ENCODE measurements around the gene GOSR1.
"Not testable (repeated sequence)": the region's sequence is repeated elsewhere in the genome, so short reads cannot be mapped to it uniquely, and the experiment has no call there.

The GOSR1 gene

DNA sequence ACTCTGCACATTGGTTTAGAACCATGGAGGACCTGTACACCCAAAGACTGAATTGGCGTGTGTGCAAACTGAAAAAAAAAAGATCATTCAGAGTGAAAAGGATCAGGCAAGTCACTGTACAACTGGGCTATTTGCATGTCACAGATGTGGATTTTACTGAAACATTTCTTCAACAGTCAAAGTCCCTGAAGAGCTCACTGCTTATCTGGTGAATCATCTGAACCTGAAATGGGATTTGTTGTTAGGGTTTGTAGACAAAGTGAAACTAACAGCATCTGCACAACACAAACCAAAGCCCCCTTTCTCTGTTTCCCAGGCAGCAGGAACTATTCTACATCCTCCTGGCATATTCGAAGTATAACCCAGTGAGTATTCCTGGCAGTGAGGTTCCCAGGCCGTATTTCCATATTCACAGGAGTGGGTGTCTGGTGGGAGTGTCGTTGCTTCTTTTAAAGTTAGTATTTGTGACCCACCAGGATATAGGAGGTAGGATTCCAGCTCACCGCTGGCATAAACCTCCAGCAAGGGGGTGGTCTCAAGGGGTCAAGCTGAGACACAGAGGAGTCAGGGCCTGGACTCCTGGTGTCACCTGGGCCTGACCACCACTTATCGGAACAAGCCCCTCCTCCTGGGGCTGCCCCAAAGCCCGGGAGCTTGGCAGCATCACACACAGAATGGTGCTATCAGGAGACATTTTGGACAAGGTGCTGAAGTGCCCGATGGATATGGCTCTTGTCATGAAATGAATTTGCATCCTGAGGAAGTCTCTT is 80.9 kb downstream of the GOSR1 start:
- Mint-ChIP-seq H3K4me3 (no peak overlapping the region), H3K9me3 (no peaks in the 10 kb centered on the region), H3K36me3 (ENCODE audit: low read depth) (no peaks in the 10 kb centered on the region), H3K27me3 (no peaks in the 10 kb centered on the region), H3K4me1 (ENCODE audit: low read depth) (peaks cover 7% of the 10 kb centered on the region), H3K27ac (no peak overlapping the region)
- no peak for DNase-seq

DNA sequence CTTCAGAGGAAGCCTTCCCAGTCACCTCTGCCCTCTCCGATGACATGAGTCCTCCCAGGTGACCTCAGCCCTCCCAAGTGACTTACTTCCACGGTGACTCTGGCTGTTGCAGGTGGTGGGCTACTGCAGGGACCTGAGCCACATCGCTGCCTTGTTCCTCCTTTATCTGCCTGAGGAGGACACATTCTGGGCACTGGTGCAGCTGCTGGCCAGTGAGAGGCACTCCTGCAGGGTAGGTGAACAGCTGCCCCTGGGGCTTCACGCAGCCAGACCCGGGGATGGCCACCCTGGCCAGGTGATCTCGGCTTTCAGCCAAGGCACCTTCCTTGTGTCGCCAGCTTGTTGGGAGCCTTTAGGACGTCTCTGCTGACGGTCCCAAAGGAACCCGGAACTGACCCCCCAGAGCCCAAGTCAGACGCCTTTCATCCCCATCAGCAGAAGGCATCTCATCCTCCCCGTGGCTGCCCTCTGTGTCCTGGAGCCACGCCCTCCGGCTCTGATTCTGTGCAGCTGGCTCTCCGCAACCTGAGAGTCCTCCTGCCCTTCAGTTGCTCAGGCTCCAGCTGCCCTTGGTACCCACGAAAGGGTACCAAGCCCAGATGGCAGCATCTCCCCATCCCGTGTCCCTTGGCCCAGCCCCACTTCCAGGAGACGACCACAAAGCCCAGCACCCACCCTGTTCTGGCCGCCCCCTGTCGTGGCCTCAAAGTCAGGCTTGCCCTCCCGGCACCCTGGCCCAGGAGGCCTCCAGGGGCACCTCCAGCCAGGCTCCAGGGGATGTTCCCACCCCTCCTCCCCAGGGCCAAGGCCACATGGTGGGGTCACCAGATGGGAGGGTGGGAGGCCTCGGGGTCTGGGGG is 81.7 kb downstream of the GOSR1 start:
- Mint-ChIP-seq H3K4me3 (no peak overlapping the region), H3K9me3 (no peaks in the 10 kb centered on the region), H3K36me3 (ENCODE audit: low read depth) (no peaks in the 10 kb centered on the region), H3K4me1 (ENCODE audit: low read depth) (peaks cover 7% of the 10 kb centered on the region), H3K27ac (no peak overlapping the region), H3K27me3 (no peaks in the 10 kb centered on the region)
- peak; percentile 20 for DNase-seq

DNA sequence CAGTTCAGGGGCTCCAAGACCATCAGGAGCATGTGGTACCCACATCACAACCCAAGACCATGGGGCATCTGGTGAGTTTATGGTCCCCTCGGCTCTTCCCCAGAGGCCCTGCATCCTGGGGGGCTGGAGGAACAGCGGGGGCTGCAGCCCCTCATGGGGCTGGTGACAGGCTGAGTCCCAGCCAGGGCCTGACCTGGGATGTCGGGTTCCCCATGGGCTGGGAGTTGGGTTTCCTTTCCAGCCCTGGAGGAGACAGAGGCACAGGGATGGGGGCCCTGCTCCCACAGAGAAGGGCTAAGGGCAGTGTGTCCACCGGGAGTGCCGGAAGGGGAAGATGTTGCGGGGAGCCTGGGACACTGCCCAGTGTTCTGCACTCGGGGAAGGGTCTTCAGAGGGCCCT is 82.4 kb downstream of the GOSR1 start:
- Mint-ChIP-seq H3K27me3 (no peaks in the 10 kb centered on the region), H3K9me3 (no peaks in the 10 kb centered on the region), H3K4me3 (no peak overlapping the region), H3K4me1 (ENCODE audit: low read depth) (peaks cover 7% of the 10 kb centered on the region), H3K36me3 (ENCODE audit: low read depth) (no peaks in the 10 kb centered on the region), H3K27ac (no peak overlapping the region)
- no peak for DNase-seq

- not testable (repeated sequence) for H3K9me3 Mint-ChIP-seq; H3K4me1 Mint-ChIP-seq (ENCODE audit: low read depth); H3K27ac Mint-ChIP-seq; H3K36me3 Mint-ChIP-seq (ENCODE audit: low read depth); DNase-seq; H3K4me3 Mint-ChIP-seq; H3K27me3 Mint-ChIP-seq
Observed at GRCh38 chr17:30560117-30561026, 83.2 kb downstream of the GOSR1 start.

GRCh38 chr17:30561766-30562165 is 84.6 kb downstream of the GOSR1 start:
- H3K4me3 Mint-ChIP-seq; DNase-seq; H3K27ac Mint-ChIP-seq; H3K4me1 Mint-ChIP-seq (ENCODE audit: low read depth); H3K27me3 Mint-ChIP-seq; H3K36me3 Mint-ChIP-seq (ENCODE audit: low read depth); H3K9me3 Mint-ChIP-seq: not testable (repeated sequence)

DNA sequence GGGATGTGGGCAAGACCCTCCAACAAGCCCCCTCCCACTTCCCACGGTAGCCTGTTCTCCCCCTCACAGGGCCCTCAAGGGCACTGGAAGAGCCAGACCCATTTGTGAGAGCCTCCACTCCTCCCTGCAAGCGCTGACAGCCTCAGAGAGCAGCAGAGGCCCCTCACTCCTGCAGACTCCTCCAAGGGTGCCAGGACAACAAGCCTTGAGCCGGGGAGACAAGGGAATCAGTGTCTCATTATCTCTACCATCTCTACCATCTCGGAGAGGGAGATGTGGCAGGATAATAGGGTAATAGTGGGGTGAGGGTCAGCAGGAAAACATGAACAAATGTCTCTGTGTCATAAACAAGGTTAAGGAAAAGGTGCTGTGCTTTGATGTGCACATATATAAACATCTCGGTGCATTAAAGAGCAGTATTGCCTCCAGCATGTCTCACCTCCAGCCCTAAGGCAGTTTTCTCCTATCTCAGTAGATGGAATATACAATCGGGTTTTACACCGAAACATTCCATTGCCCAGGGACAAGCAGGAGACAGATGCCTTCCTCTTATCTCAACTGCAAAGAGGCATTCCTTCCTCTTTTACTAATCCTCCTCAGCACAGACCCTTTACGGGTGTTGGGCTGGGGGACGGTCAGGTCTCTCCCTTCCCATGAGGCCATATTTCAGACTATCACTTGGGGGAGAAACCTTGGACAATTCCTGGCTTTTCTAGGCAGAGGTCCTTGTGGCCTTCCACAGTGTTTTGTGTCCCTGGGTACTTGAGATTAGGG is 86.1 kb downstream of the GOSR1 start:
- H3K27me3 Mint-ChIP-seq; H3K27ac Mint-ChIP-seq; DNase-seq; H3K4me1 Mint-ChIP-seq (ENCODE audit: low read depth); H3K36me3 Mint-ChIP-seq (ENCODE audit: low read depth); H3K9me3 Mint-ChIP-seq; H3K4me3 Mint-ChIP-seq: not testable (repeated sequence)

DNA sequence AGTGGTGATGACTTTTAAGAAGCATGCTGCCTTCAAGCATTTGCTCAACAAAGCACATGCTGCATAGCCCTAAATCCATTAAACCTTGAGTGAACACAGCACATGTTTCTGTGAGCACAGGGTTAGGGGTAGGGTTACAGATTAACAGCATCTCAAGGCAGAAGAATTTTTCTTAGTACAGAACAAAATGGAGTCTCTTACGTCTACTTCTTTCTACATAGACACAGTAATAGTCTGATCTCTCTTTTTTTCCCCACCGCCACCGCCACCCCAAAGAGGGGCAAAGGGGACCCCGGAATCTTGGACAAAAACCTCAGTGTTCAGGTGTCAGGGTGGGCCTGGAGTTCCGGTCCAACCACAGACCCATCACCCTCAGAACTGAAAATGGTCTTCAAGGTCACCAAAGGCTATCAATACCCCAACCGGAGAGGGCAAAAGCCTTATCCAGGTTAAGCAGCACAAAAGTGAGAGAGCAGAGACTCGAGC is 86.7 kb downstream of the GOSR1 start:
- H3K4me1 Mint-ChIP-seq (ENCODE audit: low read depth); H3K36me3 Mint-ChIP-seq (ENCODE audit: low read depth); H3K27ac Mint-ChIP-seq; H3K27me3 Mint-ChIP-seq; H3K9me3 Mint-ChIP-seq; H3K4me3 Mint-ChIP-seq; DNase-seq: not testable (repeated sequence)

- DNase-seq; H3K9me3 Mint-ChIP-seq; H3K27ac Mint-ChIP-seq; H3K4me1 Mint-ChIP-seq (ENCODE audit: low read depth); H3K36me3 Mint-ChIP-seq (ENCODE audit: low read depth); H3K27me3 Mint-ChIP-seq; H3K4me3 Mint-ChIP-seq: not testable (repeated sequence)
Observed at GRCh38 chr17:30564422-30565072, 87.3 kb downstream of the GOSR1 start.

GRCh38 chr17:30565073-30565935 is 88.1 kb downstream of the GOSR1 start:
- H3K4me1 Mint-ChIP-seq (ENCODE audit: low read depth): no peaks in the 10 kb centered on the region
- H3K4me3 Mint-ChIP-seq: no peak overlapping the region
- DNase-seq: no peak
- H3K9me3 Mint-ChIP-seq: no peaks in the 10 kb centered on the region
- no peaks in the 10 kb centered on the region for H3K36me3 Mint-ChIP-seq (ENCODE audit: low read depth)
- no peaks in the 10 kb centered on the region for H3K27me3 Mint-ChIP-seq
- H3K27ac Mint-ChIP-seq: no peak overlapping the region

DNA sequence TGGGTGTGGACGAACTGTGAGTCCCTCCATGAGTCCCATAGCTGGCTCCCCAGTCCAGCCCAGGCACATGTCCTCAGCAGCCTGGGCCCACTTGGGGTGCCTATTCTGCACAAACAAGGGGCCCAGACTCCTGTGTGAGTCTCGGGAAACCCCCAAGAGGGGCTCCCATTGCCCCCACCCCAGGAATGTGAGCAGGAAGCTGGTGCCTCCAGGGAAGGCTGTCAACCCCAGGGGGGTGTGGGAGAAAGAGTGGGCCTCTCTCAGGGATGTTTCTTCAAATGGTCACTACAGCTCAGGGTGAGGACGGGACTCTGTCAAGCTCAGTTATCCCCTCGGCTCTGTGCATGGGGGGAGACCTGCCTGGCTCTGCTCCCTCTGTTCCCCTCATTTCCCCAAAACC is 88.9 kb downstream of the GOSR1 start:
- H3K9me3 Mint-ChIP-seq; DNase-seq; H3K27me3 Mint-ChIP-seq; H3K36me3 Mint-ChIP-seq (ENCODE audit: low read depth); H3K4me3 Mint-ChIP-seq; H3K27ac Mint-ChIP-seq; H3K4me1 Mint-ChIP-seq (ENCODE audit: low read depth): not testable (repeated sequence)

GRCh38 chr17:30566516-30567225 is 89.5 kb downstream of the GOSR1 start:
- not testable (repeated sequence) for H3K4me3 Mint-ChIP-seq; H3K27ac Mint-ChIP-seq; H3K4me1 Mint-ChIP-seq (ENCODE audit: low read depth); H3K9me3 Mint-ChIP-seq; H3K27me3 Mint-ChIP-seq; H3K36me3 Mint-ChIP-seq (ENCODE audit: low read depth); DNase-seq

DNA sequence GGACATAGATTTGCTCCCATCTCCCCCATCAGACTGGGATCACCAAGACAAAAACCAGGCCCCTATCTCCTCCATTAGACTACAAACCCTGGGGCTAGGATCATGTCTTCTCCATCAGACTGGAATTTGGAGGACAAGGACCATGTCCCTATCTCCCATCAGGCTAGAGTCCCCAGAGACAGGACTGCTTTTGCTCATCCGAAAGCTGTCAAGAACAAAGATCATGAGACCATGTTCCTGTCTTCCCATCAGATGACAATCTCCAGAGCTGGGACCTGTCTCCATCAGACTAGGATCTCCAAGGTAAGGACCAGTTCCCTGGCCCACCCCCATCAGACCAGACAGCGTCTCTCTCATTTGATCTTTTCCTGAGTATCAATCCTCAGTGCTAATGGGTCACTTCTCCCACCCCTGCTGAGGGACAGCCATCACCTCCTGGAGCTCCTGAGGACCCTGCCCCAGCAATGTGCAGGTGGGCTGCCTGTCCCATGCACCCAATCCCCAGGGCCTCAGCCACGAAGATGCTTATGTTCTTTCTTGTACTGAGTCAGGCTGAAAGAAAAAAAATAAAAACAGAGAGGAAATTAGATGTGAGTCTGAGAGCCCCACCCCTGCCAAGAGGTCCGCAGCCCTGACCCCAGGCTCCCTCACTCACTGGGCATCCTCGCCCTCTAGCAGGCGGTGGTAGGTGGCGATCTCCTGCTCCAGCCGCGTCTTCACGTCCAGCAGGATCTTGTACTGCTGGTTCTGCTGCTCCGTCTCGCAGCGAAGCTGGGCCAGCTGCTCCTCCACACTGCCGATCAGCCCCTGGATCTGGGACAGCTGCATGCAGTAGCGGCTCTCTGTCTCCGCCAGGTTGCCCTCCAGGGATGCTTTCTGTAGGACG is 90.3 kb downstream of the GOSR1 start:
- H3K4me3 Mint-ChIP-seq: no peak overlapping the region
- H3K27ac Mint-ChIP-seq: no peak overlapping the region
- H3K4me1 Mint-ChIP-seq (ENCODE audit: low read depth): no peaks in the 10 kb centered on the region
- H3K9me3 Mint-ChIP-seq: no peaks in the 10 kb centered on the region
- no peaks in the 10 kb centered on the region for H3K36me3 Mint-ChIP-seq (ENCODE audit: low read depth)
- H3K27me3 Mint-ChIP-seq: no peaks in the 10 kb centered on the region
- DNase-seq: no peak

All from activated T-cell treated with anti-CD3 and anti-CD28 coated beads, Interleukin-2, amount 50 U/mL, for 24 hours (primary cell).